Measurements from ENCODE around the gene TM4SF1.

TM4SF1 gene

DNA sequence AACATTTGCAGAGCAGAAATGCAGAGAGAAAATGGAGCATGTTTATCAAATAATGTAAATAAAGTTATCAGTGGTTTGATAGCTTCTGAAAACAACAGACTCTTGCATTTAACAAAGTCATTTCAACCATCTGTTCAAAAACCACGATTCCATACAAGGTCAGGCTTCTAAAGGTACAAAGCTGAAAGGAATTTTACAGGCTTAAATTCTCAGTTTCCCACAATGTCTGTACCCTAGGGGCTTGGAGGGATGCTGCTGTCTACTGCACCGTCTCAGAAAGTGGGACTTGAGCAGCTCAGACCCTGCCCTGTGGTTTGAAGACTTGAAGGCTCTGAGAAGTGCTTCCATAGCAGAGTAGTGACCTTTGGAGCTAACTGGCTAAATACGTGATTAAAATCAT, 30.4 kb upstream of the TM4SF1 start:
- peak; percentile 19 for DNase-seq (ENCODE audit: low read depth)
- Histone ChIP-seq H3K4me1 (ENCODE audit: control insufficient read depth, insufficient read depth, low read length) (peaks cover 10% of the 10 kb centered on the region), H3K36me3 (ENCODE audit: control insufficient read depth, insufficient read depth, low read length, severe bottlenecking) (no peaks in the 10 kb centered on the region)

DNA sequence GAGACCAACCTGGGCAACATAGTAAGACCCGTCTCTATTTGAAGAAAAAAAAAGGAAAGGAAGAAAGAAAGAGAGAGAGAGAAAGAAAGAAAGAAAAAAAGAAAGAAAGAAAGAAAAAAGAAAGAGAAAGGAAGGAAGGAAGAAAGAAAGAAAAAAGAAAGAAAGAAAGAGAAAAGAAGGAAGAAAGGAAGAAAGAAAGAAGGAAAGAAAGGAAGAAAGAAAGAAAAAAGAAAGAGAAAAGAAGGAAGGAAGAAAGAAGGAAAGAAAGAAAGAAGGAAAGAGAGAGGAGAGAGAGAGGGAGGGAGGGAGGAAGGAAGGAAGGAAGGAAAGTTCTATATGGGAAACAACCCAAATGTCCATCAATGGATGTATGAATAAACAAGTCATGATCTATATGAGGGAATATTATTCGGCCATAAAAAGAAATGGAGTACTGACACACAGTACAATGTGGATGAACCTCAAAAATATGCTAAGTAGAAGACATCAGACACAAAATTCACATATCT, 28.8 kb upstream of the TM4SF1 start:
- H3K4me1 ChIP-seq (ENCODE audit: control insufficient read depth, insufficient read depth, low read length), result peaks cover 9% of the 10 kb centered on the region
- H3K4me3 ChIP-seq (ENCODE audit: low read length), result no peak overlapping the region
- no peak for DNase-seq (ENCODE audit: low read depth)

More for the DNA sequence above, 30.4 kb upstream of the TM4SF1 start:
- H3K27me3 ChIP-seq (replicated peaks; ENCODE audit: control insufficient read depth, insufficient read depth, low read length), result no peaks in the 10 kb centered on the region
- H3K9ac ChIP-seq (ENCODE audit: low read length), result no peak overlapping the region
- H3K9me3 ChIP-seq (ENCODE audit: control insufficient read depth, low read length), result no peaks in the 10 kb centered on the region
- H3K4me3 ChIP-seq (ENCODE audit: low read length), result no peak overlapping the region

DNA sequence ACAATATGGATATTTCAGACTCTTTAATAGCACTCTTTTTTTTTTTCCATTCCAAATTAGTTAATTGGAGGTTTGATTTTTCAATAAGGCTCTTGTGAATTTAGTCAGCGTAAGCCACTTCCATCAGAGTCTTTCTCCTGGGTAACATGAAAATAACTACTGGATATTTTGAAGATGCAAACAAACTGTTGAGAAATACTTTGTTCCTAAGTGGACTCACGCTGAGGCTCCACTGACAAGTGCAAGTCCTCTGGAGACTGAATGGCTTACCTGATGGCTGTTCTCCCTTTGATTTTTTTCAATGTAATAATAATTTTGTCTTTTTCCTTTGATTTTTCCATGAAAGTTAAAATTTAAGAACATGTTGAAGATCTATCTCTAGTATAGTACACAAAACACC, 26.0 kb upstream of the TM4SF1 start:
- DNase-seq (ENCODE audit: low read depth), result no peak
- H3K4me1 ChIP-seq (ENCODE audit: control insufficient read depth, insufficient read depth, low read length), result peaks cover 12% of the 10 kb centered on the region
- no peaks in the 10 kb centered on the region for H3K9me3 ChIP-seq (ENCODE audit: control insufficient read depth, low read length)
- no peaks in the 10 kb centered on the region for H3K27me3 ChIP-seq (replicated peaks; ENCODE audit: control insufficient read depth, insufficient read depth, low read length)
- H3K4me3 ChIP-seq (ENCODE audit: low read length), result no peak overlapping the region
- H3K36me3 ChIP-seq (ENCODE audit: control insufficient read depth, insufficient read depth, low read length, severe bottlenecking), result no peaks in the 10 kb centered on the region
- H3K9ac ChIP-seq (ENCODE audit: low read length), result no peak overlapping the region

More for the DNA sequence above, 28.8 kb upstream of the TM4SF1 start:
- Histone ChIP-seq H3K9ac (ENCODE audit: low read length) (no peak overlapping the region), H3K36me3 (ENCODE audit: control insufficient read depth, insufficient read depth, low read length, severe bottlenecking) (no peaks in the 10 kb centered on the region), H3K27me3 (replicated peaks; ENCODE audit: control insufficient read depth, insufficient read depth, low read length) (no peaks in the 10 kb centered on the region), H3K9me3 (ENCODE audit: control insufficient read depth, low read length) (no peaks in the 10 kb centered on the region)

DNA sequence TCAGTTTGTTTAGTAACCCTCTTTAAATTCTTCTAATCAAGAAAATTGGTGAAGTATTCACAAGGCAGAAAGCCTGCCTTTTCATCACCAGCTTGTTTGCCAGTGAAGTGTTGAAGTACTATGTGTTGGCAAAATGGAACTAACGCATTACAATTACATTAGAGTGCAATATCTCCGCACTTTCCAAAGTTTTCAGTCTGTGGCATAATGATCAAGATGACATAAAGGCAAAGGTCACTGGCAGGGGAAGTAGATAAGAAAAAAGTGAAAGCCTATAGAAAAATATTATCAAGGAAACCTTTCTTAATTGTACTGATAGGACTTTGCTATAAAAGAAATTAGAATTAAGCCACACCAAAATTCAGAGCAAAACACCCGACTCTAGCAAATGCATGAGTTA, 25.0 kb upstream of the TM4SF1 start:
- H3K4me3 ChIP-seq (ENCODE audit: low read length), result no peak overlapping the region
- H3K27me3 ChIP-seq (replicated peaks; ENCODE audit: control insufficient read depth, insufficient read depth, low read length), result no peaks in the 10 kb centered on the region
- H3K4me1 ChIP-seq (ENCODE audit: control insufficient read depth, insufficient read depth, low read length), result peaks cover 12% of the 10 kb centered on the region
- no peak overlapping the region for H3K9ac ChIP-seq (ENCODE audit: low read length)
- no peaks in the 10 kb centered on the region for H3K36me3 ChIP-seq (ENCODE audit: control insufficient read depth, insufficient read depth, low read length, severe bottlenecking)
- no peak for DNase-seq (ENCODE audit: low read depth)
- H3K9me3 ChIP-seq (ENCODE audit: control insufficient read depth, low read length), result no peaks in the 10 kb centered on the region

DNA sequence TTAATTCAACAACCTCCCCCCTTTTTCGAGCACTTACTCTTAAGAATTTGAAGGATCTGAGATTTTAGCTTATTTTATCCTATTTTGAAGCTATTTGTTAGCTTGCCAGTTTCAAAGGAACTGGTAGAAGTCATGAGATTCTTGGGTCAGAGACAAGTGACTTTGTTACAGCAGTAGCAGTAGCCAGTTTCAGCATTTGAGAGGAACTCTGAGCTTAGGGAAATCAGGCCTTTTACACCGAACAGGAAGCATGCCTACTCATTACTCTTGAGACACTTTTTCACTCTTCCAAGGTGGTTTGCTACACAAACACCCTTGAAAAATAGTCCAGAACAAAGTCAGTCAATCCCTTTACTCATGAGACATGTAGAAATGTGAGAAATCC, 24.5 kb upstream of the TM4SF1 start:
- Histone ChIP-seq H3K4me3 (ENCODE audit: low read length) (no peak overlapping the region), H3K36me3 (ENCODE audit: control insufficient read depth, insufficient read depth, low read length, severe bottlenecking) (no peaks in the 10 kb centered on the region)

DNA sequence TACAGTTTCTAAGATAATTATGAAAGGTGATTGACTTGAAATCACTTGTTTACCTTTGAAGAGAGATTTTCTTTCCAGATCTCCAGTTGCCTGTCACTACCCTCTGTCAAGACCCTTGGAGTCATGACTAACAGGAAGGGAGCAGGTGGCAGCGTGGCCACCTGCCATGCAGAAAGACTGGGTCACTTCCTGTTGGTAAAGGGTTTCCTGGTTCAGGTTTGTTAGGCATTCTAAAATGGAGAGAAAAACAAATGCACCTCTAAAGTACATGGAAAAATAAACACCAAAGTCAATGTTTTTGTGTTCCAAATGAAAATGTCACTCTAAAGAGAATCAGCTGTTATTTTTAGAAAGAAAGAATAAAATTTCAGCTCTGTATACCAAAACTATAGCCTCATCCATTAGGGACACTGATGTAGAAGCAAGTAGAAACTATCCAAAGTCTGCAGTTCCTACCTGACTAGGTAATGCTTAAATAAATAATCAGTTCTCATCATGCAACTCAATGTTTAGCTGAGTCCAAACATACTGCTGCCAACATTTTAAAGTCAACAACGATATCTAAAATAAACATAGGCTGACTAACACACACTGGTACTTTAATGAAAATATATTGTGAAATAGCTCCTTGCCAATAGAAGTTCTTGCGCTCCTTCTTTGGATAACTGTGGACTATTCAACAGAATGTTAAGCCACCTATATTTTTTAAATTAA, 23.9 kb upstream of the TM4SF1 start:
- Histone ChIP-seq H3K4me3 (ENCODE audit: low read length) (no peak overlapping the region), H3K9me3 (ENCODE audit: control insufficient read depth, low read length) (no peaks in the 10 kb centered on the region), H3K36me3 (ENCODE audit: control insufficient read depth, insufficient read depth, low read length, severe bottlenecking) (no peaks in the 10 kb centered on the region), H3K4me1 (ENCODE audit: control insufficient read depth, insufficient read depth, low read length) (peaks cover 12% of the 10 kb centered on the region), H3K27me3 (replicated peaks; ENCODE audit: control insufficient read depth, insufficient read depth, low read length) (no peaks in the 10 kb centered on the region), H3K9ac (ENCODE audit: low read length) (peak overlapping the region; percentile 36)
- peak; percentile 78 for DNase-seq (ENCODE audit: low read depth)

More for the DNA sequence above, 24.5 kb upstream of the TM4SF1 start:
- Histone ChIP-seq H3K9ac (ENCODE audit: low read length) (peak overlapping the region; percentile 36), H3K9me3 (ENCODE audit: control insufficient read depth, low read length) (no peaks in the 10 kb centered on the region), H3K27me3 (replicated peaks; ENCODE audit: control insufficient read depth, insufficient read depth, low read length) (no peaks in the 10 kb centered on the region), H3K4me1 (ENCODE audit: control insufficient read depth, insufficient read depth, low read length) (peaks cover 12% of the 10 kb centered on the region)
- no peak for DNase-seq (ENCODE audit: low read depth)

DNA sequence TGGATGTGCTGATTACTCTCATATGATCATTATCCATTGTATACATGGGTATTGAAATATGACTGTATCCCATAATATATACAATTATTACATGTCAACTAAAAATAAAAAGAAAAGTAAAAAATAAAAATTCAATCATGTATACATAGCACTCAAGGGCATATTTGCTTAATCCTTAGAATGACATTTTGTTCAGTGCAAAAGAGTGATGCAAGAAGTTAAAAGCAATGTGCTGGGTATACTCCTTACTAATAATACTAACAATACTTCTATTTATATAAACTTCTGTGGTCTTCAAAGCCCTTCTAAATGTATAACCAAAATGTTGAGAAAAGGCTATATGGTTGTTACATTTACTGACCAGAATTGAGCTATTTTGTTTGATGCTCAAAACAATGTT, 23.2 kb upstream of the TM4SF1 start:
- Histone ChIP-seq H3K27me3 (replicated peaks; ENCODE audit: control insufficient read depth, insufficient read depth, low read length) (no peaks in the 10 kb centered on the region), H3K4me1 (ENCODE audit: control insufficient read depth, insufficient read depth, low read length) (peaks cover 13% of the 10 kb centered on the region), H3K36me3 (ENCODE audit: control insufficient read depth, insufficient read depth, low read length, severe bottlenecking) (no peaks in the 10 kb centered on the region), H3K9ac (ENCODE audit: low read length) (no peak overlapping the region), H3K4me3 (ENCODE audit: low read length) (no peak overlapping the region), H3K9me3 (ENCODE audit: control insufficient read depth, low read length) (no peaks in the 10 kb centered on the region)
- no peak for DNase-seq (ENCODE audit: low read depth)

DNA sequence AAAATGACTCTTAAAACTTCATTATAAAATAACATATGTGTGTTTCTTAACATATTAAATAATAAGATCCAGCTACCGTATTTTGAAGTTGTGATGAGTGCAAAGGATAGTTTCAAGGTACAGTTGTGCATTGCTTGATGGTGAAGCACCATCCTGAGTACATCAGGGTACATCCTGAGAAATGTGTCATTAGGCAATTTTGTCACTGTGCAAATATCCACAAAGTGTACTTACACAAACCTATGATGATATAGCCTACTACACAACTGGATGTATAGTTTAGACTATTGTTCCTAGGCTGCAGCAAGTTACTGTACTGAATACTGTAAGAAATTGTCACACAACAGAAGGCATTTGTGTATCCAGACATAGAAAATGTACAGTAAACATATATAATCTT, 20.8 kb upstream of the TM4SF1 start:
- H3K9ac ChIP-seq (ENCODE audit: low read length), result no peak overlapping the region
- H3K27me3 ChIP-seq (replicated peaks; ENCODE audit: control insufficient read depth, insufficient read depth, low read length), result no peaks in the 10 kb centered on the region
- no peaks in the 10 kb centered on the region for H3K9me3 ChIP-seq (ENCODE audit: control insufficient read depth, low read length)
- H3K36me3 ChIP-seq (ENCODE audit: control insufficient read depth, insufficient read depth, low read length, severe bottlenecking), result no peaks in the 10 kb centered on the region
- H3K4me1 ChIP-seq (ENCODE audit: control insufficient read depth, insufficient read depth, low read length), result peaks cover 29% of the 10 kb centered on the region
- H3K4me3 ChIP-seq (ENCODE audit: low read length), result no peak overlapping the region
- DNase-seq (ENCODE audit: low read depth), result no peak

DNA sequence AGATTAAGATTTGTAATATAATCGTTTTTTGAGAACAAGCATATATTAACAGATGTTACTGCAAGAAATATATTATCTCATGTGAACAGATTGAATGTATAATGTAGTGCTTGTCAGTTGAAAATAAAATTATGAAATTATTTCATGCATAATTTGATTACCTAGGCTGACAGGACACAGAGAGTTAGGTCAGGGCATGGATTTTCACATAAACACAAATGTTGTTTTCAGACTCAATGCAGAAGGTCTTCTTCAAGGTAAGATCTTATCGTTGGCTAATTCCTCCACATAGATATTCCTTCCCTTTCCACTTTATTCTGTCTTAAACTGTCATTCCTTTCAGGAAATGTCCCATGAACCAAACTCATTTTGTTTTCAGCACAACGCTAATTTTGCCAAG, 20.1 kb upstream of the TM4SF1 start:
- no peaks in the 10 kb centered on the region for H3K36me3 ChIP-seq (ENCODE audit: control insufficient read depth, insufficient read depth, low read length, severe bottlenecking)
- no peak overlapping the region for H3K4me3 ChIP-seq (ENCODE audit: low read length)
- H3K27me3 ChIP-seq (replicated peaks; ENCODE audit: control insufficient read depth, insufficient read depth, low read length), result no peaks in the 10 kb centered on the region
- no peak for DNase-seq (ENCODE audit: low read depth)
- no peaks in the 10 kb centered on the region for H3K9me3 ChIP-seq (ENCODE audit: control insufficient read depth, low read length)
- H3K9ac ChIP-seq (ENCODE audit: low read length), result no peak overlapping the region
- H3K4me1 ChIP-seq (ENCODE audit: control insufficient read depth, insufficient read depth, low read length), result peaks cover 29% of the 10 kb centered on the region

DNA sequence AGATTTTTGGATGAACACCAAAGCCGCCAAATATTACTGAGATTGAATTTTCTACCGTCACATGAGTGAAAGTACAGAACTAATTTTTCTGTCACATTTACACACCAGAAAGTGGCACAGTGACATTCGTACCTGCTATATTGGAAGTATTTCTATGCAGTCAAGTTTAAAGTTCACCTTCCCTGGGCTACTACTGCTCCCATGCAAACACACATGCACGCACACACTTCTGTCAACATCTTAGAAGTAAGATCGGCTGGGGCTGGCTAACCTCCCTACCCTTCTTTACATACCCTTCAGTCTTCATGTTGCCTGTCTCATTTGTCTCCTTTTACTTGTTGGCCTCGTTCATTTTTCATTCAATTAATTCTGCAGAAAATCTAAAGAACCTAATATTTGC, 19.0 kb upstream of the TM4SF1 start:
- peaks cover 21% of the 10 kb centered on the region for H3K4me1 ChIP-seq (ENCODE audit: control insufficient read depth, insufficient read depth, low read length)
- H3K36me3 ChIP-seq (ENCODE audit: control insufficient read depth, insufficient read depth, low read length, severe bottlenecking), result no peaks in the 10 kb centered on the region
- no peak for DNase-seq (ENCODE audit: low read depth)
- H3K9me3 ChIP-seq (ENCODE audit: control insufficient read depth, low read length), result no peaks in the 10 kb centered on the region
- no peak overlapping the region for H3K9ac ChIP-seq (ENCODE audit: low read length)
- H3K4me3 ChIP-seq (ENCODE audit: low read length), result no peak overlapping the region
- no peaks in the 10 kb centered on the region for H3K27me3 ChIP-seq (replicated peaks; ENCODE audit: control insufficient read depth, insufficient read depth, low read length)

DNA sequence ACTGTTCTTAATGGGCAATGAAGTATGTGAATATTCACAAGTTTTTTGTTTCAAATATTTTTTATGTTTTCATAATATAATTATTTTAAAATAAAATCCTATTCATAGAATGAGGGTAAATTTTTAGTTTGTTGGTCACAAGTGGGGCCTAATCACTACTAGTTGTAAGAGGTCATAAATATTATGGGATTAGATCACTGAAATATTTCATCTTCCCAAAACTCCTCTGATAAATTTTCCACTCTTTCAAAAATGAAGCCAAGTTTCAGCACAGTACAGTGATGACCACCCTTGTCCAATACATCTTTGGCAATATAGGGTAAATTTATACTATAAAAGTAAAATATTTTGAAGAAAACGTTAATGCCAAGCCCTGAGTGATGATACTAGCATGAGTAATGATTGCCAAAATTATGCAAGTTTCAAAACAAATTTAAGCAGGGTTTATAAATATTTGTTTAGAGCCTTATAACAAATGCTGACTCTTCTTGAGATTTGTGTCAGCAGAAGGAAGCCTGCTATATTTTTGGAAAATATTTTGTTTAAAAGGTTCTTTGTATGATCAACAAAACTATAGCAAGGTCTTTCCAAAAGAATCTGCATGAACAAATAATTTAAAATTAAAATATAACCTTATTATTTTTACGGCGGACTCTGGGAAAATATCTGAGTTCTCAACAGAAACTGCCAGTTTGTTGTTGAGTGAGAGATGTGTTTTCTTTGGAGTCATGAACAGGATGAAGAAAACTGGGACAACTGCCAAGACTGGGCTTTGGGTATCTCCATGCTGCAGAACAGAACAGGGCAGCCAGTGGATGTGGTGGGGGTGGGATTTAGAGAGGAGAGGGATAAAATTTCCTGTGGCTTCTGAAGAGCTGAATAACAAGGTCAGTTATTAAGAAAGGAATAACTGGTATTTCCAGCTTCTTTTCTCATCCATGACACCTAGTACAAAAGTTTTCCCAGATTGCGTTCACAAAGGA, 17.9 kb upstream of the TM4SF1 start:
- H3K36me3 ChIP-seq (ENCODE audit: control insufficient read depth, insufficient read depth, low read length, severe bottlenecking), result no peaks in the 10 kb centered on the region
- H3K9me3 ChIP-seq (ENCODE audit: control insufficient read depth, low read length), result no peaks in the 10 kb centered on the region
- H3K27me3 ChIP-seq (replicated peaks; ENCODE audit: control insufficient read depth, insufficient read depth, low read length), result no peaks in the 10 kb centered on the region
- peaks cover 17% of the 10 kb centered on the region for H3K4me1 ChIP-seq (ENCODE audit: control insufficient read depth, insufficient read depth, low read length)
- H3K4me3 ChIP-seq (ENCODE audit: low read length), result no peak overlapping the region
- H3K9ac ChIP-seq (ENCODE audit: low read length), result no peak overlapping the region
- peak; percentile 76 for DNase-seq (ENCODE audit: low read depth)
